Trophoblast cell (in vitro differentiated cells and primary cell): ENCODE data around the gene MED26.
"Not testable (repeated sequence)": the region's sequence is repeated elsewhere in the genome, so short reads cannot be mapped to it uniquely, and the experiment has no call there.

Source experiments
- DNase-seq, 2 donors: peaks; one replicate each; pipeline ENCODE4 v3.0.0-alpha.2; 2016
- H2AFZ ChIP-seq: 2 replicates; pipeline ENCODE4 v1.6.1; 2013; ENCODE audit warnings: low read length, moderate library complexity, mild to moderate bottlenecking; ENCODE audit not compliant: insufficient read depth, poor library complexity
- H2AK5ac ChIP-seq: 2 replicates; pipeline ENCODE4 v1.6.1; 2013; ENCODE audit warnings: mild to moderate bottlenecking, low read length
- H2BK120ac ChIP-seq: 2 replicates; pipeline ENCODE4 v1.6.1; 2013; ENCODE audit warnings: low read length, mild to moderate bottlenecking, moderate library complexity; ENCODE audit not compliant: insufficient read depth, poor library complexity
- H2BK12ac ChIP-seq: 2 replicates; pipeline ENCODE4 v1.6.1; 2013; ENCODE audit warnings: mild to moderate bottlenecking, low read length, moderate library complexity
- H2BK5ac ChIP-seq: 2 replicates; pipeline ENCODE4 v1.6.1; 2013; ENCODE audit warnings: low read length, low read depth, moderate library complexity, mild to moderate bottlenecking; ENCODE audit not compliant: poor library complexity
- H3K14ac ChIP-seq: 2 replicates; pipeline ENCODE4 v1.6.1; 2013; ENCODE audit warnings: mild to moderate bottlenecking, low read length
- H3K18ac ChIP-seq: 2 replicates; pipeline ENCODE4 v1.6.1; 2013; ENCODE audit warnings: mild to moderate bottlenecking, low read length
- H3K23ac ChIP-seq: 2 replicates; pipeline ENCODE4 v1.6.1; 2013; ENCODE audit warnings: low read length
- H3K27ac ChIP-seq: 2 replicates; pipeline ENCODE4 v1.5.1; 2013; ENCODE audit warnings: low read depth, mild to moderate bottlenecking, inconsistent platforms, low read length, moderate library complexity
- H3K27me3 ChIP-seq: 2 replicates; pipeline ENCODE4 v1.6.1; 2013; ENCODE audit warnings: inconsistent platforms, mild to moderate bottlenecking, low read length, moderate library complexity; ENCODE audit not compliant: insufficient read depth
- H3K36me3 ChIP-seq, 2 experiments: 1 replicate in 1 of 2; 2 replicates in 1 of 2; pipeline ENCODE4 v1.6.1; 2013; ENCODE audit warnings: low read length in 2 of 2, mild to moderate bottlenecking in 2 of 2, moderate library complexity in 1 of 2; ENCODE audit not compliant: insufficient read depth in 2 of 2, control insufficient read depth in 1 of 2
- H3K4ac ChIP-seq: 2 replicates; pipeline ENCODE4 v1.6.1; 2013; ENCODE audit warnings: low read depth, mild to moderate bottlenecking, low read length, moderate library complexity
- H3K4me1 ChIP-seq, 2 experiments: 1 replicate in 1 of 2; 2 replicates in 1 of 2; pipeline ENCODE4 v1.6.1; 2013; ENCODE audit warnings: low read length in 2 of 2, mild to moderate bottlenecking in 2 of 2, moderate library complexity in 1 of 2; ENCODE audit not compliant: insufficient read depth in 2 of 2, control insufficient read depth in 1 of 2
- H3K4me2 ChIP-seq: 2 replicates; pipeline ENCODE4 v1.6.1; 2013; ENCODE audit warnings: inconsistent platforms, mild to moderate bottlenecking, low read length, moderate library complexity
- H3K4me3 ChIP-seq: 2 replicates; pipeline ENCODE4 v1.5.1; 2013; ENCODE audit warnings: mild to moderate bottlenecking, low read depth, low read length, inconsistent platforms
- H3K79me1 ChIP-seq: one replicate; pipeline ENCODE4 v1.6.1; 2013; ENCODE audit warnings: low read length
- H3K79me2 ChIP-seq: 2 replicates; pipeline ENCODE4 v1.6.1; 2013; ENCODE audit warnings: low read length, mild to moderate bottlenecking; ENCODE audit not compliant: control insufficient read depth, insufficient read depth, poor library complexity
- H3K9ac ChIP-seq: 2 replicates; pipeline ENCODE4 v1.6.1; 2013; ENCODE audit warnings: mild to moderate bottlenecking, low read length
- H3K9me3 ChIP-seq: 2 replicates; pipeline ENCODE4 v1.6.1; 2013; ENCODE audit warnings: low read depth, mild to moderate bottlenecking, control low read depth, inconsistent platforms, low read length; ENCODE audit not compliant: insufficient read depth
- H4K12ac ChIP-seq: 2 replicates; pipeline ENCODE4 v1.6.1; 2013; ENCODE audit warnings: low read depth, mild to moderate bottlenecking, low read length, moderate library complexity
- H4K8ac ChIP-seq: 2 replicates; pipeline ENCODE4 v1.6.1; 2013; ENCODE audit warnings: low read depth, mild to moderate bottlenecking, low read length, moderate library complexity
- H4K91ac ChIP-seq: one replicate; pipeline ENCODE4 v1.6.1; 2013; ENCODE audit warnings: low read depth, mild to moderate bottlenecking, low read length, moderate library complexity
- WGBS: extraction: QIAGEN DNeasy Blood & Tissue Kit; methylation state at CpG from one replicate; pipeline ENCODE4 v1.1.7; 2013; ENCODE audit warnings: missing lambda C conversion rate; ENCODE audit not compliant: insufficient read length, insufficient coverage; ENCODE audit errors: extremely low coverage; 5-methylcytosine and 5-hydroxymethylcytosine counted together

MED26 gene

GRCh38 chr19:16673231-16673630 is 45.2 kb upstream of the MED26 start:
- H3K4ac ChIP-seq: no peak overlapping the region
- no peak overlapping the region for H3K4me3 ChIP-seq
- H2AK5ac ChIP-seq: no peak overlapping the region
- no peaks in the 10 kb centered on the region for H3K4me1 ChIP-seq
- no peak overlapping the region for H3K9ac ChIP-seq
- H3K27ac ChIP-seq: no peak overlapping the region
- no peak overlapping the region for H4K8ac ChIP-seq
- H3K4me2 ChIP-seq: no peak overlapping the region
- no peak overlapping the region for H2BK120ac ChIP-seq
- no peak overlapping the region for H2BK5ac ChIP-seq
- H4K91ac ChIP-seq: no peak overlapping the region
- no peak for DNase-seq
- no peak overlapping the region for H3K23ac ChIP-seq
- H4K12ac ChIP-seq: no peak overlapping the region
- H2BK12ac ChIP-seq: no peak overlapping the region
- no CpG with 5 or more reads among the region's 3 CpGs for WGBS
- no peaks in the 10 kb centered on the region for H3K79me1 ChIP-seq
- no peaks in the 10 kb centered on the region for H3K27me3 ChIP-seq
- no peaks in the 10 kb centered on the region for H3K9me3 ChIP-seq
- no peak overlapping the region for H3K14ac ChIP-seq
- peaks cover 0 to 3% of the 10 kb centered on the region in 2 experiments for H3K36me3 ChIP-seq
- no peak overlapping the region for H3K18ac ChIP-seq
- H2AFZ ChIP-seq: no peak overlapping the region
- H3K79me2 ChIP-seq: no peaks in the 10 kb centered on the region

GRCh38 chr19:16671652-16672274 is 43.8 kb upstream of the MED26 start:
- Histone ChIP-seq H3K9me3 (no peaks in the 10 kb centered on the region), H3K4me2 (no peak overlapping the region), H3K18ac (no peak overlapping the region), H2BK12ac (no peak overlapping the region), H4K8ac (no peak overlapping the region), H4K12ac (no peak overlapping the region), H3K27me3 (no peaks in the 10 kb centered on the region), H3K27ac (no peak overlapping the region), H4K91ac (no peak overlapping the region), H3K4me3 (no peak overlapping the region), H3K79me2 (no peaks in the 10 kb centered on the region), H3K79me1 (no peaks in the 10 kb centered on the region), H3K23ac (no peak overlapping the region), H3K4ac (no peak overlapping the region), H3K14ac (no peak overlapping the region), H2AFZ (no peak overlapping the region), H3K9ac (no peak overlapping the region), H3K4me1 (no peaks in the 10 kb centered on the region), H2BK120ac (no peak overlapping the region), H2BK5ac (no peak overlapping the region), H3K36me3 (peaks cover 0 to 3% of the 10 kb centered on the region in 2 experiments), H2AK5ac (no peak overlapping the region)
- DNase-seq: no peak
- no CpG with 5 or more reads among the region's 12 CpGs for WGBS

DNA sequence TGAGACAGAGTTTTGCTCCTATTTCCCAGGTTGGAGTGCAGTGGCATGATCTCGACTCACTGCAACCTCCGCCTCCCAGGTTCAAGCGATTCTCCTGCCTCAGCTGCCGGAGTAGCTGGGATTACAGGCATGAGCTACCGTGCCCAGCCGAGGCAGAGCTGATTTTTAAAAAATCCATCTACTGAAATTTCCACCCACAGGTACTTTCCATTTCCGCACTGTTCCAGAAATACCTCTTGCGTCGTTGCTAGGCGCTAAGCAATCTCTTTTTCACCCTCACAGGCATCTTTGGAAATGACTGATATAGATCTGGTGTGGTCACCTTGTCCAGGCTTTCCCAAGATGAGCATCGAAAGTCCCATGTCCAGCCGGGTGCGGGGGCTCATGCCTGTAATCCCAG is 42.3 kb upstream of the MED26 start:
- no peaks in the 10 kb centered on the region for H3K27me3 ChIP-seq
- no CpG with 5 or more reads among the region's 13 CpGs for WGBS
- no peaks in the 10 kb centered on the region for H3K79me1 ChIP-seq
- H4K8ac ChIP-seq: no peak overlapping the region
- H3K23ac ChIP-seq: no peak overlapping the region
- no peak overlapping the region for H3K18ac ChIP-seq
- no peak overlapping the region for H2BK5ac ChIP-seq
- H3K9ac ChIP-seq: no peak overlapping the region
- H4K12ac ChIP-seq: no peak overlapping the region
- H3K27ac ChIP-seq: no peak overlapping the region
- no peak overlapping the region for H4K91ac ChIP-seq
- H3K4me2 ChIP-seq: no peak overlapping the region
- no peaks in the 10 kb centered on the region for H3K9me3 ChIP-seq
- H3K79me2 ChIP-seq: no peaks in the 10 kb centered on the region
- no peak overlapping the region for H2BK120ac ChIP-seq
- H2AK5ac ChIP-seq: no peak overlapping the region
- H3K4ac ChIP-seq: no peak overlapping the region
- no peaks in the 10 kb centered on the region for H3K4me1 ChIP-seq
- H2AFZ ChIP-seq: no peak overlapping the region
- peak; percentile 40 to 79 for DNase-seq
- no peak overlapping the region for H3K4me3 ChIP-seq
- peaks cover 0 to 3% of the 10 kb centered on the region in 2 experiments for H3K36me3 ChIP-seq
- no peak overlapping the region for H3K14ac ChIP-seq
- H2BK12ac ChIP-seq: no peak overlapping the region

DNA sequence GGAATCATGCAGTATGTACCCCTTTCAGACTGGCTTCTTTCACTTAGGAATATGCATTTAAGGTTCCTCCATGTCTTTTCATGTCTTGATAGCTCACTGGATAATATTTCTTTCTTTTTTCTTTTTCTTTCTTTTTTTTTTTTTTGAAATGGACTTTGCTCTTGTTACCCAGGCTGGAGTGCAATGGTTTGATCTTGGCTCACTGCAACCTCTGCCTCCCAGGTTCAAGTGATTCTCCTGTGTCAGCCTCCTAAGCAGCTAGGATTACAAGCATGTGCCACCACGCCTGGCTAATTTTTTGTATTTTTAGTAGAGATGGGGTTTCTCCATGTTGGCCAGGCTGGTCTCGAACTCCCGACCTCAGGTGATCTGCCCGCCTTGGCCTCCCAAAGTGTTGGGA is 40.7 kb upstream of the MED26 start:
- DNase-seq, H3K4me2 ChIP-seq, H4K12ac ChIP-seq, H2BK5ac ChIP-seq, H3K27me3 ChIP-seq, H3K79me1 ChIP-seq, H2AFZ ChIP-seq, H3K9ac ChIP-seq, H3K23ac ChIP-seq, H4K91ac ChIP-seq, H2BK12ac ChIP-seq, H2BK120ac ChIP-seq, H3K14ac ChIP-seq, H3K9me3 ChIP-seq, H3K4ac ChIP-seq, H3K27ac ChIP-seq, H3K36me3 ChIP-seq, H3K4me3 ChIP-seq, H4K8ac ChIP-seq, H3K4me1 ChIP-seq, H3K79me2 ChIP-seq, H3K18ac ChIP-seq, H2AK5ac ChIP-seq: not testable (repeated sequence)
- WGBS: no CpG with 5 or more reads among the region's 4 CpGs
